ENCODE results near the gene CACTIN. TPM values are rescaled to one million over a fixed set of nuclear protein-coding genes. Genes with fewer than 3 reads are reported as not detected.

Gene CACTIN
- total and polyA plus RNA-seq, 7 donors: 6.2 to 23.9 (median 20.5) TPM

- WGBS, 2 donors: 1% methylated on average over 21 of the region's 21 CpGs
- no peaks in the 10 kb centered on the region for H3K27me3 ChIP-seq
- intact Hi-C loops (cut with DNase I): no loop called here
- H3K4me1 ChIP-seq: peaks cover 0 to 29% (median 22%) of the 10 kb centered on the region in 4 donors
- H3K27ac ChIP-seq: peak overlapping the region; percentile 79 to 93 (median 92)
- TF ChIP-seq CTCF (IDR thresholded peaks at IDR 0.05) (no peak), POLR2AphosphoS5 (IDR thresholded peaks at IDR 0.05) (no peak), EP300 (IDR thresholded peaks at IDR 0.05) (no peak), POLR2A (IDR thresholded peaks at IDR 0.05) (no peak)
- no peaks in the 10 kb centered on the region for H3K9me3 ChIP-seq
- peak overlapping the region; percentile 76 to 94 (median 86) for H3K4me3 ChIP-seq
- peaks cover 0 to 33% (median 11%) of the 10 kb centered on the region in 4 donors for H3K36me3 ChIP-seq
- DNase-seq: no peak
Observed at GRCh38 chr19:3625996-3626472, 556 bp downstream of the CACTIN start.

GRCh38 chr19:3623716-3624115, 2.9 kb downstream of the CACTIN start:
- no peaks in the 10 kb centered on the region for H3K9me3 ChIP-seq
- peaks cover 0 to 43% (median 11%) of the 10 kb centered on the region in 4 donors for H3K36me3 ChIP-seq
- no peak overlapping the region for H3K27ac ChIP-seq
- WGBS, 2 donors: 94 to 96% methylated on average over 34 of the region's 34 CpGs
- H3K4me3 ChIP-seq: no peak overlapping the region
- intact Hi-C loops (cut with DNase I): no loop called here
- DNase-seq: no peak
- TF ChIP-seq CTCF (IDR thresholded peaks at IDR 0.05) (no peak), POLR2AphosphoS5 (IDR thresholded peaks at IDR 0.05) (no peak), EP300 (IDR thresholded peaks at IDR 0.05) (no peak), POLR2A (IDR thresholded peaks at IDR 0.05) (no peak)
- H3K27me3 ChIP-seq: no peaks in the 10 kb centered on the region
- peaks cover 0 to 31% (median 24%) of the 10 kb centered on the region in 4 donors for H3K4me1 ChIP-seq

- intact Hi-C loops (cut with DNase I): no loop called here
- Histone ChIP-seq H3K9me3 (no peaks in the 10 kb centered on the region), H3K27ac (no peak overlapping the region), H3K27me3 (no peaks in the 10 kb centered on the region), H3K4me3 (no peak overlapping the region), H3K36me3 (peaks cover 0 to 48% (median 11%) of the 10 kb centered on the region in 4 donors), H3K4me1 (peaks cover 0 to 36% (median 31%) of the 10 kb centered on the region in 4 donors)
- no peak for TF ChIP-seq CTCF (IDR thresholded peaks at IDR 0.05)
- no peak for TF ChIP-seq EP300 (IDR thresholded peaks at IDR 0.05)
- no peak for TF ChIP-seq POLR2A (IDR thresholded peaks at IDR 0.05)
- TF ChIP-seq POLR2AphosphoS5 (IDR thresholded peaks at IDR 0.05): no peak
- no peak for DNase-seq
- 85 to 91% methylated on average over 12 of the region's 12 CpGs for WGBS, 2 donors
Observed at GRCh38 chr19:3622224-3622623, 4.4 kb downstream of the CACTIN start.

- no peak for DNase-seq
- Histone ChIP-seq H3K36me3 (peaks cover 0 to 54% (median 11%) of the 10 kb centered on the region in 4 donors), H3K4me3 (no peak overlapping the region), H3K27me3 (no peaks in the 10 kb centered on the region), H3K4me1 (peaks cover 0 to 34% (median 30%) of the 10 kb centered on the region in 4 donors), H3K27ac (no peak overlapping the region), H3K9me3 (no peaks in the 10 kb centered on the region)
- 93 to 94% methylated on average over 15 of the region's 15 CpGs for whole genome bisulfite sequencing, 2 donors
- intact Hi-C loops (cut with DNase I): no loop called here
- TF ChIP-seq POLR2A (IDR thresholded peaks at IDR 0.05) (no peak), POLR2AphosphoS5 (IDR thresholded peaks at IDR 0.05) (no peak), EP300 (IDR thresholded peaks at IDR 0.05) (no peak)
Observed at GRCh38 chr19:3621689-3622088, 4.9 kb downstream of the CACTIN start.

- no peak for TF ChIP-seq EP300 (IDR thresholded peaks at IDR 0.05)
- Histone ChIP-seq H3K27ac (no peak overlapping the region), H3K4me3 (no peak overlapping the region), H3K36me3 (peaks cover 0 to 59% (median 12%) of the 10 kb centered on the region in 4 donors), H3K27me3 (no peaks in the 10 kb centered on the region), H3K4me1 (peaks cover 0 to 33% (median 29%) of the 10 kb centered on the region in 4 donors), H3K9me3 (no peaks in the 10 kb centered on the region)
- DNase-seq: no peak
- intact Hi-C loops (cut with DNase I): no loop called here
- WGBS, 2 donors: 91% methylated on average over 24 of the region's 24 CpGs
Observed at GRCh38 chr19:3620817-3621547, 5.6 kb downstream of the CACTIN start.

Data from sigmoid colon (tissue), 7 donors.